ENCODE results near the gene NCKAP5. TPM values are rescaled to one million over a fixed set of nuclear protein-coding genes. Genes with fewer than 3 reads are reported as not detected.

NCKAP5 gene
- total and polyA plus RNA-seq, 2 donors (not counting 1 experiment from before 2014, with no cell fraction given) = not detected

DNA sequence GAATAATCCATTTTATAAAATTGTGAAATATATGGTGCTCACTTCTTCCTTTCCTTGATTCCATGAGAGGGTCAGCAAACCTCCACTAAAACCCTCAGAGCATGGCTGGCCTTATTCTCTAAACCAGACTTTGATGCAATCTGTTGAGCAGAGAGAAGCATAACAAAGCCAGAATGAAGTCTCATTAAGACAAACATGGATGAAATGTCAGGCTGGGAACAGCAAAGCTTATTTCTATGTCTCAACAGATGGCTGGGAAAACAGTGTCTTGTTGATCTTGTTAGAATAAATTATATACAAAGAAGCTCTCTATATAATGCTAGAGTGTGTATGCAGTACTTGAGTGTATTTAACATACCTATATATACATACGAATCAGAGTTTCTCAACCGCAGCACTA lies 671.2 kb downstream of the NCKAP5 start:
- Histone ChIP-seq H2AFZ (ENCODE audit: insufficient read depth, low read depth, low read length, poor library complexity, severe bottlenecking) (no peak overlapping the region), H3K27me3 (replicated peaks in 1 of 4; ENCODE audit: control extremely low read depth in 1 of 4, control insufficient read depth in 3 of 4, insufficient read depth in 4 of 4, low read length in 3 of 4) (no peaks in the 10 kb centered on the region), H3K79me2 (ENCODE audit: control insufficient read depth, insufficient read depth, low read length) (no peaks in the 10 kb centered on the region), H3K9ac (ENCODE audit: low read length) (no peak overlapping the region), H3K4me1 (ENCODE audit: control insufficient read depth in 2 of 2, insufficient read depth in 2 of 2, low read length in 2 of 2) (no peaks in the 10 kb centered on the region), H3K27ac (ENCODE audit: low read length in 2 of 2) (no peak overlapping the region), H3K4me3 (ENCODE audit: control extremely low read depth in 1 of 5, extremely low read depth in 1 of 5, insufficient read depth in 1 of 5, low read depth in 2 of 5, low read length in 4 of 5) (no peak overlapping the region), H3K9me3 (ENCODE audit: control extremely low read depth in 1 of 3, control insufficient read depth in 2 of 3, insufficient read depth in 1 of 3, low read length in 2 of 3) (peaks cover 0 to 3% (median 0%) of the 10 kb centered on the region in 3 donors), H3K4me2 (replicated peaks; ENCODE audit: low read depth, low read length, poor library complexity, severe bottlenecking) (no peak overlapping the region), H3K36me3 (replicated peaks in 1 of 2; ENCODE audit: control extremely low read depth in 1 of 2, control insufficient read depth in 1 of 2, extremely low read depth in 1 of 2, insufficient read depth in 2 of 2, low read length in 1 of 2) (no peaks in the 10 kb centered on the region), H4K20me1 (ENCODE audit: control insufficient read depth, insufficient read depth, low read length, poor library complexity, severe bottlenecking) (no peaks in the 10 kb centered on the region)
- TF ChIP-seq, protein P1, sequence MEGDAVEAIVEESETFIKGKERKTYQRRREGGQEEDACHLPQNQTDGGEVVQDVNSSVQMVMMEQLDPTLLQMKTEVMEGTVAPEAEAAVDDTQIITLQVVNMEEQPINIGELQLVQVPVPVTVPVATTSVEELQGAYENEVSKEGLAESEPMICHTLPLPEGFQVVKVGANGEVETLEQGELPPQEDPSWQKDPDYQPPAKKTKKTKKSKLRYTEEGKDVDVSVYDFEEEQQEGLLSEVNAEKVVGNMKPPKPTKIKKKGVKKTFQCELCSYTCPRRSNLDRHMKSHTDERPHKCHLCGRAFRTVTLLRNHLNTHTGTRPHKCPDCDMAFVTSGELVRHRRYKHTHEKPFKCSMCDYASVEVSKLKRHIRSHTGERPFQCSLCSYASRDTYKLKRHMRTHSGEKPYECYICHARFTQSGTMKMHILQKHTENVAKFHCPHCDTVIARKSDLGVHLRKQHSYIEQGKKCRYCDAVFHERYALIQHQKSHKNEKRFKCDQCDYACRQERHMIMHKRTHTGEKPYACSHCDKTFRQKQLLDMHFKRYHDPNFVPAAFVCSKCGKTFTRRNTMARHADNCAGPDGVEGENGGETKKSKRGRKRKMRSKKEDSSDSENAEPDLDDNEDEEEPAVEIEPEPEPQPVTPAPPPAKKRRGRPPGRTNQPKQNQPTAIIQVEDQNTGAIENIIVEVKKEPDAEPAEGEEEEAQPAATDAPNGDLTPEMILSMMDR (IDR thresholded peaks at IDR 0.05) = no peak
- no peak for TF ChIP-seq EZH2 (IDR thresholded peaks at IDR 0.05; ENCODE audit: borderline replicate concordance, insufficient read depth, low read depth, low read length, poor library complexity, severe bottlenecking)
- DNase-seq (no peak), ATAC-seq (ENCODE audit: low read depth) (no peak)
- Mint-ChIP-seq H3K27me3 (no peaks in the 10 kb centered on the region), H3K9me3 (ENCODE audit: insufficient read depth) (peaks cover 3% of the 10 kb centered on the region), H3K27ac (no peak overlapping the region), H3K4me1 (no peaks in the 10 kb centered on the region), H3K4me3 (no peak overlapping the region)
- ChIA-PET POLR2A (interaction anchor here (0.6 kb wide), 1 partner anchor 75 kb away, joined by 6 read pairs; no protein-coding TSS in a partner anchor), CTCF (no interaction called here)
- no CpG with 5 or more reads among the region's 2 CpGs for WGBS (ENCODE audit: insufficient coverage)
- intact Hi-C loops (cut with micrococcal nuclease) = no loop called here

- Histone ChIP-seq H3K9ac (ENCODE audit: low read length) (no peak overlapping the region), H4K20me1 (ENCODE audit: control insufficient read depth, insufficient read depth, low read length, poor library complexity, severe bottlenecking) (no peaks in the 10 kb centered on the region), H3K36me3 (replicated peaks in 1 of 2; ENCODE audit: control extremely low read depth in 1 of 2, control insufficient read depth in 1 of 2, extremely low read depth in 1 of 2, insufficient read depth in 2 of 2, low read length in 1 of 2) (no peaks in the 10 kb centered on the region), H3K4me3 (ENCODE audit: control extremely low read depth in 1 of 5, extremely low read depth in 1 of 5, insufficient read depth in 1 of 5, low read depth in 2 of 5, low read length in 4 of 5) (no peak overlapping the region), H2AFZ (ENCODE audit: insufficient read depth, low read depth, low read length, poor library complexity, severe bottlenecking) (no peak overlapping the region), H3K4me1 (ENCODE audit: control insufficient read depth in 2 of 2, insufficient read depth in 2 of 2, low read length in 2 of 2) (no peaks in the 10 kb centered on the region), H3K27me3 (replicated peaks in 1 of 4; ENCODE audit: control extremely low read depth in 1 of 4, control insufficient read depth in 3 of 4, insufficient read depth in 4 of 4, low read length in 3 of 4) (no peaks in the 10 kb centered on the region), H3K27ac (ENCODE audit: low read length in 2 of 2) (no peak overlapping the region), H3K4me2 (replicated peaks; ENCODE audit: low read depth, low read length, poor library complexity, severe bottlenecking) (no peak overlapping the region), H3K79me2 (ENCODE audit: control insufficient read depth, insufficient read depth, low read length) (no peaks in the 10 kb centered on the region), H3K9me3 (ENCODE audit: control extremely low read depth in 1 of 3, control insufficient read depth in 2 of 3, insufficient read depth in 1 of 3, low read length in 2 of 3) (peaks cover 0 to 3% (median 0%) of the 10 kb centered on the region in 3 donors)
- Mint-ChIP-seq H3K9me3 (ENCODE audit: insufficient read depth) (peaks cover 3% of the 10 kb centered on the region), H3K4me1 (no peaks in the 10 kb centered on the region), H3K27me3 (no peaks in the 10 kb centered on the region), H3K27ac (no peak overlapping the region), H3K4me3 (no peak overlapping the region)
- ATAC-seq (ENCODE audit: low read depth) = no peak
- no peak for TF ChIP-seq EZH2 (IDR thresholded peaks at IDR 0.05; ENCODE audit: borderline replicate concordance, insufficient read depth, low read depth, low read length, poor library complexity, severe bottlenecking)
- TF ChIP-seq, protein P1 (IDR thresholded peaks at IDR 0.05) = no peak
- DNase-seq = no peak
- no CpG with 5 or more reads among the region's 7 CpGs for WGBS (ENCODE audit: insufficient coverage)
- intact Hi-C loops (cut with micrococcal nuclease) = no loop called here
- ChIA-PET POLR2A (no interaction called here), CTCF (no interaction called here)
These were observed 672.2 kb downstream of the NCKAP5 start for GRCh38 chr2:132896073-132896472.
